Ovary (tissue), 9 donors: ENCODE data around the gene MIX23. TPM values are rescaled to one million over a fixed set of nuclear protein-coding genes. Genes with fewer than 3 reads are reported as not detected.

Source experiments
- DNase-seq, 5 donors: peaks; one replicate each; pipeline ENCODE4 v3.0.0-alpha.2; 2019 to 2020
- H3K27ac ChIP-seq, 2 donors: fragments of 200-600 bp; one replicate each; pipeline versions ENCODE4 v1.5.1 to v1.8.0; 2019 to 2022
- H3K27me3 ChIP-seq: fragments of 200-600 bp; one replicate; pipeline ENCODE4 v1.8.0; 2022
- H3K36me3 ChIP-seq: fragments of 200-600 bp; sonication (generic); one replicate; pipeline ENCODE4 v1.5.1; 2019
- H3K4me1 ChIP-seq: one replicate; pipeline ENCODE4 v1.8.1; 2013; ENCODE audit warnings: mild to moderate bottlenecking, moderate library complexity; ENCODE audit not compliant: insufficient read depth
- H3K4me3 ChIP-seq: fragments of 200-600 bp; sonication (generic); one replicate; pipeline ENCODE4 v1.5.1; 2017
- H3K9me3 ChIP-seq, 2 donors: fragments of 200-600 bp in 1 of 2; sonication (generic) in 1 of 2; one replicate each; pipeline versions ENCODE4 v1.5.1 to v1.8.1; 2013 to 2019; ENCODE audit warnings: mild to moderate bottlenecking in 1 of 2, moderate library complexity in 1 of 2
- CTCF ChIP-seq, 3 donors: fragments of 450-650 bp in 2 of 3; fragments of 200-600 bp in 1 of 3; IDR thresholded peaks; one replicate each; pipeline versions ENCODE4 v1.5.1 to v1.8.0; 2016 to 2022; ENCODE audit warnings: antibody characterized with exemption in 3 of 3, mild to moderate bottlenecking in 1 of 3
- EP300 ChIP-seq: sonication (generic); formaldehyde crosslinking; IDR thresholded peaks from one replicate; pipeline ENCODE4 v1.6.1; 2017; ENCODE audit warnings: antibody characterized with exemption
- POLR2A ChIP-seq: fragments of 450-650 bp; IDR thresholded peaks from one replicate; pipeline ENCODE4 v1.6.1; 2017; ENCODE audit warnings: antibody characterized with exemption, mild to moderate bottlenecking, moderate library complexity
- WGBS, 3 donors: extraction: QIAGEN DNeasy Blood & Tissue Kit in 1 of 3; methylation state at CpG; one replicate each; pipeline versions ENCODE4 v1.1.5 to v1.1.7; 2013 to 2017; 5-methylcytosine and 5-hydroxymethylcytosine counted together
- intact Hi-C, 4 donors: fragments of 100-400 bp; cut with DNase I; formaldehyde crosslinking; loops; one replicate each; pipeline versions ENCODE4 v1.11.0 to v1.15.1; 2022 to 2023
- polyA plus RNA-seq, 2 donors: library from polyadenylated mRNA; stranded (reverse); fragments of 200-250 nt in 1 of 2; fragments of 350-450 nt in 1 of 2; fragmentation: Illumina TruSeq in 1 of 2; extraction: RNeasy Lipid Tissue Mini Kit (QIAGEN cat#74804) in 1 of 2; gene quantifications; one replicate each; pipeline ENCODE4 v1.2.3, GENCODE V29; 2013 to 2014
- total RNA-seq, 7 donors: library from RNA; depleted of rRNA in 2 of 7; stranded (reverse); fragments of >200 nt in 2 of 7; fragmentation: NEBNext Ultra II Directional in 3 of 7; extraction: Animal tissue kit (Norgen Biotek cat#: 25700) in 3 of 7; gene quantifications; one replicate each; pipeline versions ENCODE4 v1.1.0 to v1.2.4, GENCODE V29; 2016 to 2023
- donor health status: DM: no; HTN: no; CAD: no; lungs with moderate emphysema.
- donor health status: DM: no; HTN: no; CAD: no.
- donor health status: Bipolar disorder and iron deficiency.
- donor health status: DM: yes; HTN: yes; CAD: no.
- donor health status: DM: no; HTN: no; CAD: no.
- donor health status: DM: yes; HTN: yes; CAD: no.

Gene MIX23
- total and polyA plus RNA-seq, 9 donors = 8.0 to 30.7 (median 16.7) TPM

DNA sequence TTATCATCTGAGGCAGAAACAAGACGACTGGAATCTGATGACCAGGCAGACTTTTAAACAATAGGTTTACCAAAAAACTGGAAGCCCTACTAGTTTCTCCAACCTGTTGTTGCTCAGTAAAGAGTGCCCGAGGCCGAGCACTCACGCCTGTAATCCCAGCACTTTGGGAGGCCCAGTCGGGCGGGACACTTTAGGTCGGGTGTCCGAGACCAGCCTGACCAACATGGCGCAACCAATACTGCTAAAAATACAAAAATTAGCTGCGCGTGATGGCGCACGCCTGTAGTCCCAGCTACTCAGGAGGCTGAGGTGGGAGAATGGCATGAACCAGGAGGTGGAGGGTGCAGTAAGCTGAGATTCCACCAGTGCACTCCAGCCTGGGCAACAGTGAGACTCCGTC lies 33.9 kb upstream of the MIX23 start:
- no peaks in the 10 kb centered on the region for H3K9me3 ChIP-seq
- H3K4me3 ChIP-seq = peak overlapping the region; percentile 82
- no peak overlapping the region for H3K27ac ChIP-seq
- 36 to 52% (median 46%) methylated on average over 14 of the region's 14 CpGs for whole genome bisulfite sequencing, 3 donors
- H3K4me1 ChIP-seq = peaks cover 5% of the 10 kb centered on the region
- intact Hi-C loops = loop anchor here in 1 of 4 donors (5.0 kb wide), 1 partner anchor 375 kb away; the partner anchor contains the start of gene HSPBAP1
- H3K27me3 ChIP-seq = no peaks in the 10 kb centered on the region
- DNase-seq = no peak
- no peak for TF ChIP-seq POLR2A
- no peak for TF ChIP-seq CTCF (IDR thresholded peaks at IDR 0.05)
- no peak for TF ChIP-seq EP300
- H3K36me3 ChIP-seq = no peaks in the 10 kb centered on the region

DNA sequence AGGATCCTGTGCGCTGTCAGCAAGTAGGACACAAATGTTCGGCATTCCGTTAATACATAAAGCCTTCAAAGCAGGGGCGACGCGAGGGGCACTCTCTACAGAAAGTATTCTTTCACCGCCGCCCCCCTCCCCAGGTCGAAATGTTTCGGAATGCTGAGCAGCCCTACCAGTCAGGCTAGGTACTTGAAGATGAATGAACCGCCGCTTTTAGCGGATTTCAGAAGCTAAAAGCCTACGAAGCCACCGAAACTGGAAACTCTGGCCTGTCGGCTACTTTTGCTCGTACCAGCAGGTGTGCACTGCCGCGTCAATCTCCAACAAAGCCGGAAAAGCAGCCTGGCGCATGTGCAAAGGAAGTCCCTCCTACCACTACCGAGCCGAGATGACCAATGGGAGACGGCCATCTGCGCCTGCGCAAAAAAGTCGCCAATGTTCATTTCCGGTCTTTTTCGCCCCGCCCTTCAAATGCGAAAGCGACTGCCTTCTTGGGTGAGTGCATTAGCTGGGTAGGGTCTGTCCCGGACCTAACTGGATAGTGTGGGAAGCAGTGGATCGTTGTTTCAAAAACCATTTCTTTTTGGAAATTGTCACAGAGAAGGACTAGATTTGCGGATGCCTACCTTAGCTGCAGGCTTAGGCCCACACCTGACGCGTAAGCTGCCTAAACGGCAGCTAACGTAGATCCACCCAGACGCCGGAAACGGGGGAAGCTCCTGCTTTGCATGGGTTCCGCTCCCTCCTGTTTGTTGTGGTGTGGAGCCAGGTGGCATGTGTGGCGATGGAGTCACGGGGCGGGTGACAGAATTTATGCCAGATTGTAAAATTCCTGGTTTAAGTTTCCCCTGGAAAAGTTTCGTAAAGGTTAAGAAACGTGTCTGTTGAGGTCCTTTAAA lies 33.0 kb upstream of the MIX23 start, which contains the start of gene WDR5B:
WDR5B (minus strand) TSS at position 301 of the 893 bp plus-strand sequence. CDS start 534 bp downstream, outside the sequence.
- Histone ChIP-seq H3K9me3 (no peaks in the 10 kb centered on the region), H3K27ac (peak within 1 kb of the TSS; percentile 41 to 85), H3K27me3 (no peaks in the 10 kb centered on the region), H3K4me3 (peak within 1 kb of the TSS; percentile 82), H3K36me3 (no peaks in the 10 kb centered on the region), H3K4me1 (peaks cover 5% of the 10 kb centered on the region)
- intact Hi-C loops = loop anchor here in 1 of 4 donors (5.0 kb wide), 1 partner anchor 376 kb away; the partner anchor contains the start of gene HSPBAP1
- peak; percentile 97 to 99 (median 98) for DNase-seq
- TF ChIP-seq POLR2A = peak; percentile 82
- peak; percentile 26 for TF ChIP-seq EP300
- TF ChIP-seq CTCF (IDR thresholded peaks at IDR 0.05) = peak in 1 of 3 donors; percentile 41
- WGBS, 3 donors = 0 to 1% (median 0%) methylated on average over 48 of the region's 48 CpGs

GRCh38 chr3:122415104-122415744 lies 32.2 kb upstream of the MIX23 start:
- no peaks in the 10 kb centered on the region for H3K27me3 ChIP-seq
- TF ChIP-seq CTCF (IDR thresholded peaks at IDR 0.05) (no peak), POLR2A (no peak), EP300 (no peak)
- H3K27ac ChIP-seq = peak overlapping the region; percentile 41 to 85
- WGBS, 3 donors = 16 to 20% (median 16%) methylated on average over 10 of the region's 10 CpGs
- peak in 2 of 5 donors; percentile 31 to 35 for DNase-seq
- peaks cover 5% of the 10 kb centered on the region for H3K4me1 ChIP-seq
- H3K4me3 ChIP-seq = peak overlapping the region; percentile 82
- intact Hi-C loops = loop anchor here in 1 of 4 donors (5.0 kb wide), 1 partner anchor 377 kb away; the partner anchor contains the start of gene HSPBAP1
- no peaks in the 10 kb centered on the region for H3K36me3 ChIP-seq
- no peaks in the 10 kb centered on the region for H3K9me3 ChIP-seq

DNA sequence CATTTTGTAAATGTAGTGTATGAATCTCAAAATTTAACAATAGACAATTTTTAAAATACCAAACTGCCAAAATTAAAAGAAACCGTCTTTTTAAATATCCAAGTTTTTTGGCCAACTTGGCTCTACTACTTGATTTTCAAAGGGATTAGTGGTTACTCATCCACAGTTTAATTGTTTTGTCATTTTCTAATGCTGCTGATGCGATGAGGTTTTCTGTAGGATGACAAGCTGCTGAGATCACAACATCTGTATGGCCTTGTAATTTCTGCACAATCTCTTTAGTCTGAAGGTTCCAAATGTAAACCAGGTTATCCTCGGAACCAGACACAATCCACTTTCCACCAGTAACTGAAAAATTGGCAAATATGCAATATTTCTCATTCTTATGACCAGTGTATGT lies 31.4 kb upstream of the MIX23 start:
- no peak overlapping the region for H3K27ac ChIP-seq
- H3K27me3 ChIP-seq = no peaks in the 10 kb centered on the region
- DNase-seq = no peak
- H3K9me3 ChIP-seq = no peaks in the 10 kb centered on the region
- WGBS, 3 donors = 91% methylated on average over 3 of the region's 3 CpGs
- TF ChIP-seq EP300 (no peak), POLR2A (no peak), CTCF (IDR thresholded peaks at IDR 0.05) (no peak)
- intact Hi-C loops = no loop called here
- no peaks in the 10 kb centered on the region for H3K36me3 ChIP-seq
- peaks cover 5% of the 10 kb centered on the region for H3K4me1 ChIP-seq
- no peak overlapping the region for H3K4me3 ChIP-seq
